Activated gamma-delta T cell (primary cell): Measurements from ENCODE around the gene RPL27A.

Source experiments
- DNase-seq: peaks from one replicate; lab custom pipeline; 2025; lab: John Stamatoyannopoulos, UW

The RPL27A gene

DNA sequence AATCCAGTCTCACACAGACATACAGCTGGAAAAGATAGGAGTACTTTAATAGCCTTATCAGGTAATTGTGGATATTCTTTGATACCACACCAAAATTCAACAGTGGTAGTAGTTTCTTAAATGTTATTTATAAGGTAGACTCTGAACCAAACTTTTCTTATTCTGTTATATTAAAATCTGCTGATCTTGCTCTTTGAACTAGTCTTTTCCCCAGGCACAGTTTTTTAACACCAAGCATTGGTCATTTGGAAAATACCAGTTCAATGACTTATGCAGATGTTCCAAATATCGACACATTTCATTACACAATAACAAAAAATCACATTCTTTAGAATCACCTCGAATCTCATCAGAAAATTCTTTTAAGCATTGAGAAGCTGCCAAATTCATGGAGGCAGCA, 7.7 kb upstream of the RPL27A start:
- DNase-seq, result no peak

DNA sequence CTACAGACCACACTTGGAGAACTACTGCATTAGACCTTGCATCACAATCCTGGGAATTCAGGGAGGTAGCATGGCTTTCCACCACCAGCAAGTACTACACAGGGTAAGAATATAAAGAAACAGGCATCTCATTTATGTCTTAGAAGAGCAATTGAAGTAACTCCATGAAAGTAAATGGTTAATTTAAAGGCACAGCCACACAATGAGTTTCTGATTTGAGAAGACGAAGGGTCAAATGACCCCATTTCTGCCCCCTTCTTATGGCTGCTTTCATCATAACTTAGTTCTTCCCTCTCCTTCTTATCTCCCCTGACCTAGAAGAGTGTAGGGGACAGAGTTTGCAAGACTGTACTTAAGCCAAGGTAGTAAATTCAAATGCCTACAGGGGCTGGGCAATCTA, 6.1 kb upstream of the RPL27A start:
- DNase-seq, result no peak

GRCh38 chr11:8679006-8679405, 3.6 kb upstream of the RPL27A start:
- DNase-seq, result no peak

DNA sequence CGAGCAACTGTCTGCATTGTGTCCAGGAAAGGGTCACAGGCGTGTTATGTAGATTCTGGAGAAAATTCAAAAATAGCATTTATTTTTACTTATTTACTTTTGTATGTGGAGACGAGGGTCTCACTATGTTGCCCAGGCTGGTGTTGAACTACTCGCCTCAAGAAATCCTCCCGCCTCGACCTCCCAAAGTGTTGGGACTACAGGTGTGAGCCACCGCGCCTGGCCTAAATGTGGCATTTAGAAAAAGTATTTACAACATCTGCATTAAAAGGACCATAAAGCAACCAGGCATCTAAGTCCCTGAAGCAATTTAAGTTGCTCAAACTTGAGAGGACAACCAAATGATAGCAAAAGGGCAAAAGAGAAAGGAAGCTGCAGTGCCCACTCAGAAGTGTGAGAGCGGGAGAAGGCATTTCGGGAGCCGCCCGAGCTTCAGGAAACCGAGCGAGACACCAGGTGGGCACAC, 722 bp upstream of the RPL27A start:
- no peak for DNase-seq

- no peak for DNase-seq
These were observed 669 bp downstream of the RPL27A start for GRCh38 chr11:8683115-8683807.

- no peak for DNase-seq
These were observed 2.2 kb downstream of the RPL27A start for GRCh38 chr11:8684600-8685290.

GRCh38 chr11:8685306-8685705, 2.7 kb downstream of the RPL27A start:
- DNase-seq, result no peak

- DNase-seq, result no peak
These were observed 3.2 kb downstream of the RPL27A start for GRCh38 chr11:8685820-8686219.

GRCh38 chr11:8686325-8686724, 3.7 kb downstream of the RPL27A start:
- no peak for DNase-seq

GRCh38 chr11:8688414-8689362, 6.1 kb downstream of the RPL27A start:
- peak; percentile 71 for DNase-seq

DNA sequence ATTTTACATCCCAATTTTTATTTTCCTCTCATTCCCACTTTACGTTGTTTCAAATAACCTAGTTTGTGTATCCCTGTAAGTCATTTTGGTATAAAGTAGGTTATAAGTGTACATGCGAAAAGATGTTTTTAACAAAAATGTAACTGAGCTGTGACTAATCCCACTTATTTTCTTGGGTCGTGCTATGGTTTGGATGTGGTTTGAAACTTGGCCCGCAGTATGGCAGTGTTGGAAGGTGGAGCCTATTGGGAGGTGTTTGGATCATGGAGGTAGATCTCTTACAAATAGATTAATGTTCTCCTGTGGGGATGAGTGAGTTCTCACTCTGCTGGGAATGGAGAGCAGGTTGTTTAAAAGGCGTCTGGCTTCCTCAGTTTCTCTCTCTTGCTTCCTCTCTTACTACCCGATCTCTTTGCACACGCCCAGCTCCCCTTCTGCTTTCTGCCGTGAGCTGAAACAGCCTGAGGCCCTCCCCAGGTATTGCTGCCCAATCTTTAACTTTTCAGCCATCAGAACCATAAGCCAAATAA, 7.2 kb downstream of the RPL27A start:
- no peak for DNase-seq

DNA sequence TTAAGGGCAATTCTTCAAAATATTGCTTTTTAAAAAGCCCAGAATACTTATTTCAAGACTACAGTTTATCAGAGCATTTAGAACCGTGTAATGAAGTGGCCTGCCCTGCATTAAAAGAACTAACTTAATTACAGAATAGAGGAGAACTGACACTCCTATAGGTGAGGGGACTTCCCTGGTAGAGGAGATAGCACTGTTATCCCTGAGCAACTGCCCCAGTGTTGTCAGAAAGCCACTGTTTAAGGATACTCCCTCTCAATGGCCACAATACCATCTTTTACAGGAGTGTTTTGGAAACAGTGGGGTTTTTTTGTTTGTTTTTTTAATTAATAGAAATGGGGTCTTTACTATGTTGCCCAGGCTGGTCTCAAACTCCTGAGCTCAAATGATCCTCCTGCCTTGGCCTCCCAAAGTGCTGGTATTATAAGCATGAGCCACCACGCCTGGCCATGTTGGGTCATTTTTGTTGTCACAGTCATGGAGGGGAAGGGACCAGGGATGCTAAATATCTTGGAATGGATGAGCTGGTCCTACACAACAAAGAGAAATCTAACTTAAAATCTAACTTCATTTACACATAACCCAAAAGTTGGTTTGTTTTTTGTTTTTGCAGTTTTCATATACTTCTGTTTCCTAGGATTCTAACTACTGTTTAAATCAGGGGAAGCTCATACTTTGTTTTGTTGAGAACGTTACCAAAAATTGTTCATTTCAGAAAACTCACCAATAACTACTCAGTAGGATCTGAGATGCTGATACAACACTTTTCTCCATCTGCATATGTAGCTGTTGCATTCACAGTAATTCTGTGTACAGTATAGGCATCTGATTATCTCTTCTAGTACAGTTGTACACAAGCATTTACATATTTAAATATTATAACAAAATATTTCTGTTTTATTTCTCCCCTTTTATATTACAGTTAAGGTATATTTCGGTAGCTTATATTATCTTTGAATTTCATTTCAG, 8.1 kb downstream of the RPL27A start:
- DNase-seq, result no peak

GRCh38 chr11:8691601-8692000, 9.0 kb downstream of the RPL27A start:
- DNase-seq, result no peak

DNA sequence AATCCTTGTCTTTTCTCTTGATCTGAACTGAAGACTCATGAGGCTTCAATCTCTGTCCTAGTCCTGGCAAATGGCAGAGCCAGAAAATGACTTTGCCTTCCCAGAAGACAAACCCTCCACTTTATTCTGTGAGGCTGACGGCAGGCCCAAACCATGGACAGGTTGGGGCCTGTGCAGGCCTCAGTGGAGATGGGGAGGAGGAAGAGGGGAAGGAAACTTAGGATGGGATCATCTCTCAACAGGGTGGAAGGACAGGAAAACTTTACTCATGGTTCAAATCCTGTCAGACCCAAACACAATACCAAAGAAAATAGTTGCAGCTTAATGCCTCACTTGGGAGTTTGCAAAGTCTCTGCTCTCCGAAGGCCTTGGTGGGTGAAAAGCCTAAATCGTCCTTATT, 9.8 kb downstream of the RPL27A start:
- DNase-seq, result no peak

DNA sequence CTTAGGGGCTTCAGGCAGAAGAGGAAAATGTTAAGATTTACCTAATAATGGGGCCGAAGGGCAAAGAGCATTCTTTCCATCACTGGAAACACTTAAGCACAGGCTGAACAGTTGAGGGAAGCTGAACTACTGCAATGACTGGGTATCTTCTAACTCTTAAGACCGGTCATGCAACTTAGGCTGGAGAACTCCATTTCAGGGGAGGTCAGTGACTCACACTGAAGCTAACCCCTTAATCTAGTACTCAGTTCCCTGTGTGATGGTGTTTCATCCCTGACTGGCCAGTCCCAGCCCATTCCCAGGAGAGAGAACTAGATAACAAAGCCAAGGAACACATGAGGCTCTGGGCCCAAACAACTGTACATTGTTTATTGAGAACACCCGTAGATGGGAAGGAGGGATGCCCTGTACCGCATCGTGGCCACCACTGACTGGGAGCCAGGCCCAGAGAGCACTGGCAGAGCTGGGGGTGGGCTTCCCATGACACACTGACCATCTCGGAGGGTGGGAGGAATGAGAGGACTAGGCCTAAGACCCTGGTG, 10.5 kb downstream of the RPL27A start:
- no peak for DNase-seq

DNA sequence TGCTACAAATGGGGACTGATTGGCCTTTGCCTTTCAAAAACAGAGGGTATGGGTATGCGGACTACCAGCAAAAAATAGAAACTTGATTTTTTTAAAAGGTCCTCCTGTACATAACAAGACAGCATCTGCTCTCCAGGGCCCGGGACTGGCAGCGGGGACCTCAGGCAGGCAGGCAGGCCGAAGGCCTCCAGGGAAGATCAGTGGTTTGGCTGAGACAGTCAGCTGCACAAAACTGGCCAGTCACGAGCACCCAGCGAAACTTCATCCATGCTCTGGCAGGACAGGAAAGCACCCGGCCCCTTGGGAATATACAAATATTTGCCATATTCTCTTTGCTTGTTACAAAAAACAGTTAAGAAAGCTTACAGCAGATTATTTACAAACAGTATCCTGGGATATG, 11.0 kb downstream of the RPL27A start:
- DNase-seq, result no peak

DNA sequence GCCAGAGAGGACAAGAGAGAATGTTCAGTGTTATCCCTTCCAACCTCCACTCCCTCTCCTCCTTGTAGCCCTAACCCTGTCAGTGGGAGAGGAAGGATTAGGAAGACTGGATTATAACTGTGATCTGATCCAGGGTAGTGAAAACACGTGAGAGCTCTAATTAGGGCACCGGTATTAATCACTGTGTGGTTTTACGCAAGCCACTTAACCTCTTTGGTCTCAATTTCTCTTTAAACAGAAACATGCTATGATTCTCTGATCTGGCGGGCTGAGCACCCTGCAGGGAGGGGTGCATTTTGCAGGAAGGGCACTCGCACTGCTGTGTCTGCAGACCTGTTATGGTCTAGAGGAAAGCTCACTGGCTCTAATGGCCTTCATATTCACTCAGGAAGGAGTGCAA, 11.5 kb downstream of the RPL27A start:
- no peak for DNase-seq

- no peak for DNase-seq
These were observed 14.5 kb downstream of the RPL27A start for GRCh38 chr11:8697054-8697453.

DNA sequence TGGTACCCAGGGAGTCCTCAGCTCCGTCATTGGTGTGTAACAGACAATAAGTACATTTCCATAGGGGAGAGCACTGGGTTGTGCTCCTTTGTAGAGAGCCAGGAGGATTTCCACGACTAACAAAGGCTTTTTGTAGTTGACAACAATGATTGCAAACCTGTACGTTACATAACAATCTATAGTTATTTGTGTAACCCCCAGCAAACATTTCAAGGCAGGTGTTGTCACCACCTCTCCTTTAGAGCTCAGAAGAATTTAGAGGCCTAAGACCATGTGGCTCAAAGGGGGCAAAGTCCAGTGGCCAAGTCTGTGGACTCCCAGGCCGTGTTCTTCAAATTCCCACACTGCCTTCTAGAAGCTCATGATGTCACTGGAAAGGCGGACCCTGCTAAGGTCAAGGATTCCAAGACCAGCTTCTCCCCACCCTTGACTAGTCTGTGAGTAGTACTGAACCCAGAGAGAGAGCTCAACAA, 15.8 kb downstream of the RPL27A start:
- no peak for DNase-seq

GRCh38 chr11:8698917-8699441, 16.4 kb downstream of the RPL27A start:
- no peak for DNase-seq
